Cardiac fibroblast (primary cell): ENCODE results near the gene MRPL40.

Experiments
- DNase-seq, 2 donors: peaks; one replicate each; pipeline versions ENCODE4 v3.0.0 to v3.0.0-alpha.2; 2010; ENCODE audit warnings: low read depth in 2 of 2
- H3K4me3 ChIP-seq, 2 donors: replicated peaks in 1 of 2; 1 replicate in 1 of 2; 2 replicates in 1 of 2; pipeline ENCODE4 v1.5.1; 2011; ENCODE audit warnings: low read depth in 2 of 2, low read length in 2 of 2, mild to moderate bottlenecking in 2 of 2, moderate library complexity in 1 of 2
- CTCF ChIP-seq: IDR thresholded peaks from one replicate; pipeline ENCODE4 v1.5.1; 2011; ENCODE audit warnings: low read depth, mild to moderate bottlenecking, low read length, inconsistent platforms

The MRPL40 gene

GRCh38 chr22:19453718-19454117 is 21.4 kb downstream of the MRPL40 start:
- no peak for DNase-seq
- no peak overlapping the region for H3K4me3 ChIP-seq
- TF ChIP-seq CTCF = no peak

- TF ChIP-seq CTCF = no peak
Measured at GRCh38 chr22:19454156-19454555, 21.8 kb downstream of the MRPL40 start.

DNA sequence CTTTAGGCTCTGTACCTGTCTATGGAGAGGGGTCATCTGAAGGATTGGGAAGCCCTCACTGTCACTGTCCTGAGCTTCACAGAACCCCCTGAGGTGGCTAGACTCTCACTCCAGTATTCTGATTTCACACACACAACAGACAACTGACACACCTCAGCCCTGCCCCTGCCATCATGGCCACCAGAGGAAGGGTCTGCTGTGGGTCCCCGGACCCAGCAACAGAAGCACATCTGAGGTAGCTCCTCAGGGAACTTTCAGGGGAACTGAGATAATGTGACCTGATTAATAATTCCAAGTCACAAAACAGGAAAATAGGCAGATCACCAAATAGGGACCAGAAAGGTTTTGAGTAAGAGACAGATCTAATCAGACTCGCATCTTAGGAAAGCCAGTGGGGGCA is 22.7 kb downstream of the MRPL40 start:
- H3K4me3 ChIP-seq = no peak overlapping the region
- TF ChIP-seq CTCF = no peak
- DNase-seq = no peak

More at GRCh38 chr22:19454156-19454555, 21.8 kb downstream of the MRPL40 start:
- H3K4me3 ChIP-seq = no peak overlapping the region
- no peak for DNase-seq

DNA sequence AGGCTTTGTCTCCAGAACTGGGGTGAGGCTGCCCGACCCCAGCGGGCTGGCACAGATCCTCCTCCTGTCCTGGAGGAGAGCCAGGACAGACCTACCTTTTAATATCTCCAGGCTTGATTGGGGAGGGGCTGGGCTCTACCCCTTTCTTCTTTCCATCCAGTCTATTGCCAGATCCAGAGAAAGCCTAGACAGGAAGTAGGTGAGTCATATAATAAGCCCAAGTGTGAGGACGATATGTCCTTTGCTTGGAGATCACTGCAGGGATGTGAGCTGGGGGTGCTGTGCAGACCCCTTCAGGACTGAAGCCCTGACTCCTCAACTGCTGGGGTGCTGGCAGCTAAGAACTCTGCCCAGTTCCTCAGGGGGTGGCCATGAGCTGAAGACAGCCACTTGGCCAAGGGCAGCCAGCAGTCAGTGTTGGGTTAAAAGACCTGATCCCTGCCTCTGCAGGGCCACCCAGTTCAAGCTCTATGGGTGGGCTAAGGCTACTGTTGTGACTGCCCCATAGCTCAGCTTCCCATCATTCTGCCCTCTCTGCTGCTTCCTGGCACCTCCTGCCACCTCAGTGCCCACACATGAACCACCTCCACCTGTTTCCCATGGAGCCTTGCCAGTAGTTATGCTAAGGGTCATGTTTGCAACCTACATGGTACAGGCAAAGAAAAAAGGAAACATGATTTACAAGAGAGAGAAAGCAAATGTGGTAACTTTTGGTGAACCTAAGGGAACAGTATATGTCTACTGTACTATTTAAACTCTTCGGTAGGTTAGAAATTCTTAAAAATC is 23.4 kb downstream of the MRPL40 start:
- no peak overlapping the region for H3K4me3 ChIP-seq
- TF ChIP-seq CTCF = no peak
- DNase-seq = peak; percentile 15 to 53

GRCh38 chr22:19456541-19456940 is 24.2 kb downstream of the MRPL40 start:
- no peak overlapping the region for H3K4me3 ChIP-seq
- no peak for DNase-seq
- no peak for TF ChIP-seq CTCF

DNA sequence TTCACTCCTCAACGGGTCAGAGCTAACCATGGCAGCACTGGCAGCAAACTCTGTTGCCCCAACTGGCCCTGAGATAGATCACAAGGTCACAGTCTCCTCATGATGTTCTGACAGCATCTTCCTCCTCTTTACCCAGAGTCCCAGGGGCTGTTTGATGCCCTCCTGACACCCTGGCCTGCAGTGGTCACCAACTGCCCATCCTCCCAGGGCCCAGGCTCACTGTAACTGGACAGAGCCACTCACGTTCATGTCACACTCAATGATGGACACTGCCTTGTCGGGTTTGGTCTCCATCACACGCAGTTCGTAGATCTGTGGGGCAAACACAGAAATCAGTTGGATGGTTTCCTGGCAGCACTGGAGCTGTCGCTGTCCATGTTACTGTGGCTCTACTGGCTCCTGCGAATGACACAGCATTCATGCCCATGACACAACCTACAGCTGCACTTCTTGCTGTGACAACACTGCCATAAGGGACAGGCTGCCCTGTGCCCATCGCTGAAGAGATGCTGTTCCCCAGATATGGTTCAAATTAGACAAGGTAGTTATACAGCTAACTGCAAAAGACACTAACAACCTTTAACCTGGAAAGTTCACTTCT is 25.6 kb downstream of the MRPL40 start:
- no peak for TF ChIP-seq CTCF
- DNase-seq = no peak
- no peak overlapping the region for H3K4me3 ChIP-seq
